Stimulated activated CD8-positive, alpha-beta memory T cell treated with anti-CD3 and anti-CD28 coated beads, Interleukin-7, amount 100 ng/mL, for 4 hours (primary cell): ENCODE data around the gene SLC3A2.
"Not testable (repeated sequence)": the region's sequence is repeated elsewhere in the genome, so short reads cannot be mapped to it uniquely, and the experiment has no call there.

ENCODE experiments used
- DNase-seq, 2 donors: peaks; one replicate each; pipeline ENCODE4 v3.0.0-alpha.2; 2020; ENCODE audit warnings: low read depth in 2 of 2

The SLC3A2 gene

GRCh38 chr11:62930666-62931065 lies 50.0 kb downstream of the SLC3A2 start:
- no peak for DNase-seq

- DNase-seq = no peak
These were observed 51.0 kb downstream of the SLC3A2 start for GRCh38 chr11:62931499-62932278.

DNA sequence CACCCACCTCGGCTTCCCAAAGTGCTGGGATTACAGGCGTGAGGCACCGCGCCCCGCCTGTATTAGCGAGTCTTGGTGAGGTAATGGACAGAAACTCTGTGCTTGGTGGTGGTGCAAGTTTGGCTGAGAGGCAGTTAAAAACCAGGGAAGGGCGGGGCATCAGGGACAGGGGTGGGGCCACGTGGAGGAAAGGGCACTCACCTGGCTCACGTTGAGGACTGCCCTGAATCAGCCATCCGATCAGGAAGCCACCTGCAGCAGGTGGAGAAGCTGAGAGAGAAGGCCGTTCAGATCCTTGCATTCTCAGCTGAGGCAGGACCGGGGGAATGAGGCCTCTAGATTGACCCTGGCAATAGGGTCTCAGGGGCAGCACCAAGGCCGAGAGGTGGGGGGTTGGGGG lies 52.6 kb downstream of the SLC3A2 start:
- no peak for DNase-seq

GRCh38 chr11:62933750-62934495 lies 53.2 kb downstream of the SLC3A2 start:
- DNase-seq = no peak

DNA sequence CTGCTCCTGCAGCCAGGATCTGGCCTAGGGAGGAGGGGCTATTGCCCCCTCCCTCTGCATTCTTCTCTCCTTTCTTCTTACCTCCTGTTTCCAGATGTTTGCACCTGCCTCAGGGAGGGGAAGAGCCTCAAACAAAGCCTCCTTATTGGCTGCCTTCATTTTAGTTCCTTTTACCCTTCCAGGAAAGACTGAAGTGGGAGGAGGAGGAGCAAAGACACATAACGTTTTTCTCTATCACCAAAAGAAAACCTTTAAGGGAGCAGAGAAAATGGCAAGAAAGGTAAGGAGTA lies 53.7 kb downstream of the SLC3A2 start:
- no peak for DNase-seq

- DNase-seq = not testable (repeated sequence)
These were observed 56.8 kb downstream of the SLC3A2 start for GRCh38 chr11:62937528-62937927.
